ENCODE data around the gene TAF6. TPM values are rescaled to one million over a fixed set of nuclear protein-coding genes. Genes with fewer than 3 reads are reported as not detected.

Gene TAF6
- total and polyA plus RNA-seq, 9 donors = 14.1 to 41.0 (median 34.9) TPM

DNA sequence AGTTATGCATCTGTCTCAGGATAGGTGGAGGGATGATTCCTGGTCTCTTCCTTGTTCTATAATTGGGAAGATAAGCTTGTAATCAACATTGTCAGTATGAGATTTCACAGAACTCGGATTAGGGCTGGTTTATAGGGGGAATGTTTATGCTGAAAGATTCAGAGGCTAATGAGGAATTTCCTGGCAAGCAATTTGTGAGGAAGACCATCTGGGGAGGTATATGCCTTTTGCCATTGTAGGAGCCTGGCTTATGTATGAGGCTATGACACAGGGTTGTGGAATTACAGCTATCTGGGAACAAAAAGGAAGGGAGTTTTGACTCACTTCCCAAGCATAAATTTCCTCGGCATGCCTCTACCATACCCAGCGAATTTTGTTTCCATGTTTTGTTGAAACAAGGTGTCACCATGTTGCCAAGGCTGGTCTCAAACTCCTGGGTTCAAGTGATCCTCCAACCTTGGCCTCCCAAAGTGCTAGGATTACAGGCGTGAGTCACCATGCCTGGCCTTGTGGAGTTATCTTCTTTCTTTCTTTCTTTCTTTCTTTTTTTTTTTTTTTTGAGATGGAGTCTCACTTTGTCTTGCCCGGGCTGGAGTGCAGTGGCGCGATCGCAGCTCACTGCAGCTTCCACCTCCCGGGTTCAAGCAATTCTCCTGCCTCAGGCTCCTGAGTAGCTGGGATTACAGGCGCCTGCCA, 32.0 kb downstream of the TAF6 start:
- peaks cover 21% of the 10 kb centered on the region for H3K36me3 ChIP-seq (ENCODE audit: control insufficient read depth, insufficient read depth, low read length)
- WGBS (ENCODE audit: insufficient coverage) = 76% methylated on average over 3 of the region's 10 CpGs
- no peak overlapping the region for H3K27ac ChIP-seq (ENCODE audit: low read length)
- peaks cover 23% of the 10 kb centered on the region for H3K4me1 ChIP-seq (ENCODE audit: control insufficient read depth, insufficient read depth, low read length)
- no peak for DNase-seq
- peaks cover 10% of the 10 kb centered on the region for H3K27me3 ChIP-seq (ENCODE audit: control insufficient read depth, insufficient read depth, low read length)
- H3K9me3 ChIP-seq (replicated peaks; ENCODE audit: control insufficient read depth, low read depth, low read length) = no peaks in the 10 kb centered on the region
- no peak overlapping the region for H3K4me3 ChIP-seq (ENCODE audit: low read length)

DNA sequence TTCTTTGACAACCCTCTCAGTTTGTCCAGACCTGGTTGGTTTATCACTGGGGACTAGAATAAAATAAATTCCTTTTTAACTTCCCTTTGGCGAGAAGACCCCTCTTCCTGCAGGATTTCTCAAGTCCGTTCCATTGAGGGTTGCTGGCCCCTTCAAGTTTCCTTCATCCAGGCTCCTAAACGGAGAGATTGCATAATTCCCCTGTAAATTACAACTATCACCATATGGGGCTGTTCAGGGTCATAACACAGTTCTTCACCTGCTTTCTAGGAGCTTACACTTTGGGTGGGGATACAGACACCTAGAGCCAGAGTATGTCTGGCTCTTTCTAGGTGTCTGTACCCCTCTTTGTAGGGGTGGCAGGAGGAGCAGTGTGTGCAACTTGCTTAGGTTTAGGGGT, 33.6 kb downstream of the TAF6 start:
- H3K4me3 ChIP-seq (ENCODE audit: low read length) = no peak overlapping the region
- peaks cover 4% of the 10 kb centered on the region for H3K36me3 ChIP-seq (ENCODE audit: control insufficient read depth, insufficient read depth, low read length)
- H3K27ac ChIP-seq (ENCODE audit: low read length) = no peak overlapping the region
- peaks cover 10% of the 10 kb centered on the region for H3K27me3 ChIP-seq (ENCODE audit: control insufficient read depth, insufficient read depth, low read length)
- no peak for DNase-seq
- 53% methylated on average over 2 of the region's 3 CpGs for WGBS (ENCODE audit: insufficient coverage)
- peaks cover 29% of the 10 kb centered on the region for H3K4me1 ChIP-seq (ENCODE audit: control insufficient read depth, insufficient read depth, low read length)
- no peaks in the 10 kb centered on the region for H3K9me3 ChIP-seq (replicated peaks; ENCODE audit: control insufficient read depth, low read depth, low read length)

DNA sequence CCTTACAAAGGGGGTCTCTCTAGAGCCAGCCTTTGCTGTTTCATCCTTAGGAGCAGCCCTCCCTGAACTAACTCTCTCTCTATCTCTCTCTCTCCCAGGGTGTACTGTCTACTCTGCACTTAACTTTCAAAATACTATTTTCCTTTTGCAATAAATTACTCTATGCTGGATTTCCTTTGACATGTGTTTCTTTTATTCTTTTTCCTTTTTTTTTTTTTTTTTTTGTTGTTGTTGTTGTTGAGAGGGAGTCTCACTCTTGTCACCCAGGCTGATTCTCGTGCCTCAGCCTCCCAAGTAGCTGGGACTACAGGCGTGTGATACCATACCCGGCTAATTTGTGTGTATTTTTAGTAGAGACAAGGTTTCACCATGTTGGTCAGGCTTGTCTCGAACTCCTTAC, 36.2 kb downstream of the TAF6 start:
- Histone ChIP-seq H3K9me3 (replicated peaks; ENCODE audit: control insufficient read depth, low read depth, low read length) (no peaks in the 10 kb centered on the region), H3K27ac (ENCODE audit: low read length) (peak overlapping the region; percentile 78), H3K4me3 (ENCODE audit: low read length) (no peak overlapping the region), H3K4me1 (ENCODE audit: control insufficient read depth, insufficient read depth, low read length) (peaks cover 27% of the 10 kb centered on the region), H3K27me3 (ENCODE audit: control insufficient read depth, insufficient read depth, low read length) (peaks cover 10% of the 10 kb centered on the region), H3K36me3 (ENCODE audit: control insufficient read depth, insufficient read depth, low read length) (peaks cover 16% of the 10 kb centered on the region)
- WGBS (ENCODE audit: insufficient coverage) = no CpG with 5 or more reads among the region's 4 CpGs
- no peak for DNase-seq

DNA sequence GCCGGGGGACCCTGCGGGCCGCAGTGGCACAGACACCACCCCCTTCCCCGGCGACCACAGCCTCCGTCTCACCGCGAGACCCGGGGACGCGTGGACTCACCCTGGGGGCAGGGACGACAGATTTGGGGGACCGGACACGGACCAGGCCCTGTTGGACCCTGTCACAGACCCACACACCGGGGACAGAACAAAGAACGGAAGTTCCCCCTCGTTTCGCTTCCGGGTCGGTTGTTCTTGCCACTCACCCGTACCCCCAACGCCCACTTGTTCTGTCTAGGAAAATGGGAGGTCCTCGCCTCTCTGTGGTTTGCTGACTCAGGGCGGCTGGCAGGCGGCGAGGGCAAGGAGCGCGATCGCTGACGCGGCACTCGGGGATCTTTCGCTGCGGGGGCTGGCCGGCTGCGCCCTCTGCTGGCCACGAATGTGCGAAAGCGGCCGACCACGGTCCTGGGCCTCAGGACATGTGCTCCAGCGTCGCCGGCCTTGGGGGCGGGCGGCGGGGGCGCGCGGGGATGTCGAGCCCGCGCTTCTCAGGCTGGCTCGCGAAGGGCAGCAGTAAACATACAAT, 37.5 kb downstream of the TAF6 start, which contains the start of gene ZNF3:
Gene ZNF3 (minus strand): TSS at position 189 of the 568 bp plus-strand sequence. CDS start 4,366 bp downstream, outside the sequence.
- Histone ChIP-seq H3K27me3 (ENCODE audit: control insufficient read depth, insufficient read depth, low read length) (peaks cover 10% of the 10 kb centered on the region), H3K9me3 (replicated peaks; ENCODE audit: control insufficient read depth, low read depth, low read length) (peaks cover 3% of the 10 kb centered on the region), H3K4me1 (ENCODE audit: control insufficient read depth, insufficient read depth, low read length) (peaks cover 26% of the 10 kb centered on the region), H3K27ac (ENCODE audit: low read length) (peak within 1 kb of the TSS; percentile 88), H3K36me3 (ENCODE audit: control insufficient read depth, insufficient read depth, low read length) (peaks cover 27% of the 10 kb centered on the region), H3K4me3 (ENCODE audit: low read length) (peak within 1 kb of the TSS; percentile 94)
- DNase-seq = peak; percentile 100
- under 1% methylated on average over 47 of the region's 55 CpGs for WGBS (ENCODE audit: insufficient coverage)

DNA sequence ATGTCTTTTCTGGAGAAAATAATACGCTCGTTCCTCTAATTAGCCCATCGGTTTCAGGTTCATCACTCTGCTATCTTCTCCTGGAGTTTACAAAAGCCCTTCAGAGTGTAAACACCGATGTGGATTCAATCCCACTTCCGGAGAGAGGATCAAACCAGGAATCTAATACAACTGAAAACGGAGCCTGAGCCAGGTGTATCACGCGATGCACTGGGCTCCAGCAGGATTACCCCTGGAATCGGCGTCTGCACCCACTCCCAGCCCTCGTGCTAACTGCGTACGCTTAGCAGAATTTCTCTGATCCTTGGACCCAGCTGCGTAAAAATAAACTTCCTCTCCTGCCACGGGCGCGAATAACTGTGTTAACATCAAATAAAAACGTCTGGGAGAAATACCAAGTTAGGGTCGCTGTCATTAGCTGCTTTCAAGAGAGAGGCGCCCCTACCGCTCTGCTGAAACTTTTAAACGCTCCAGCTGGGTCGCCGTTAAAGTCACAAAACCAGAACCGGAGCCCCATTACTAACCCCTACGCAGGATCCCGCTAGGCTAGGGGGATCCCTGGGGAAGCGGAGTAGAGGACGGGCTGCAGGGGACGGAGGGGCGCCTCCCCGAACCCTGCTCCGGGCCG, 38.1 kb downstream of the TAF6 start:
- Histone ChIP-seq H3K27ac (ENCODE audit: low read length) (peak overlapping the region; percentile 88), H3K4me1 (ENCODE audit: control insufficient read depth, insufficient read depth, low read length) (peaks cover 26% of the 10 kb centered on the region), H3K9me3 (replicated peaks; ENCODE audit: control insufficient read depth, low read depth, low read length) (peaks cover 3% of the 10 kb centered on the region), H3K4me3 (ENCODE audit: low read length) (peak overlapping the region; percentile 94), H3K36me3 (ENCODE audit: control insufficient read depth, insufficient read depth, low read length) (peaks cover 33% of the 10 kb centered on the region), H3K27me3 (ENCODE audit: control insufficient read depth, insufficient read depth, low read length) (peaks cover 10% of the 10 kb centered on the region)
- no peak for DNase-seq
- under 1% methylated on average over 23 of the region's 34 CpGs for WGBS (ENCODE audit: insufficient coverage)

DNA sequence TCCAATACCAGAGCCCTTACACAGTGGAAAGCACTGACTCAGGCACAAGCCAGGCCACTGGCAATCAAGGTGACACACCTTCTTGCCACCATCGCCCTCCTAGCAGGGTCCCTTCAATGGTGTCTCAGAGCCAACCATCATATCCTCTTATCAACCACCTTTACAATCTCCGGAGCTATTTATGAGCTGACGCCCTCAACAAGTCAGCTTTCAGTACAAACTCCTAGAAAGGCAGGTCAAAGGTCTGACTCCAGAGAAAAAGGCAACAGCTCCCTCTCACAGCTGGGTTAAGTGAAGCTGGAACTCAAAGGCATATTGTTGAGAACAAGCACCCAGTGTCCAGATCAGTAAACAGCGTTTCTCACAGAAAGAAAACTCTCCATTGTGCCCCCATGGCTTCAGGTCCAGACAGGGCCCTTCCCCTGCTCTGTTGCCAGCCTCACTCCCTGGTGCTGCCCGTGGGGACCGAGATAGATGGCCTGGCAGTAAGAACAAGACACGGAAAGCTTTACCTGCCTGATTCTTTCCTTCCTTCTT, 40.1 kb downstream of the TAF6 start:
- Histone ChIP-seq H3K27me3 (ENCODE audit: control insufficient read depth, insufficient read depth, low read length) (peaks cover 8% of the 10 kb centered on the region), H3K4me1 (ENCODE audit: control insufficient read depth, insufficient read depth, low read length) (peaks cover 26% of the 10 kb centered on the region), H3K27ac (ENCODE audit: low read length) (no peak overlapping the region), H3K9me3 (replicated peaks; ENCODE audit: control insufficient read depth, low read depth, low read length) (peaks cover 6% of the 10 kb centered on the region), H3K36me3 (ENCODE audit: control insufficient read depth, insufficient read depth, low read length) (peaks cover 52% of the 10 kb centered on the region), H3K4me3 (ENCODE audit: low read length) (no peak overlapping the region)
- DNase-seq = no peak
- WGBS (ENCODE audit: insufficient coverage) = 81% methylated on average over 6 of the region's 7 CpGs

DNA sequence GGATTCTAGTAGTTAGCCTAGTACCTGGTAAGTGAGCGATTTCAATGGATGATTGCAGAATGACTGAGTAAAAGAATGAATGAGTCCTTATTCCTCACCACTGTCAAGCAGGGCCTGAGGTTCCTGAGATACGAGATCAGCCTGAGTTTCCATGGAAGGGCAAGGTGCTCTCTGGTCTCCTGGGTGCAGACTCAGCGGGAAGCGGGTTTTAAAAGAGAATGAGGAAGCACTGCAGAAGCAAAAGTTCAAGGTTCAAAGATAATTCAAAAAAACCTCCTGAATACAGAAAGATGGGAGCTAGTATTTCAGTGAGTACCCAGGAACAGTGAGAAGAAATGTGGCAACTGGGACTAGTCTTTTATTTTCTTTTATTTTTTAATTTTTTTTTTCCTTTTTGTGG, 42.0 kb downstream of the TAF6 start:
- H3K27ac ChIP-seq (ENCODE audit: low read length) = no peak overlapping the region
- no peaks in the 10 kb centered on the region for H3K27me3 ChIP-seq (ENCODE audit: control insufficient read depth, insufficient read depth, low read length)
- peaks cover 71% of the 10 kb centered on the region for H3K36me3 ChIP-seq (ENCODE audit: control insufficient read depth, insufficient read depth, low read length)
- no CpG with 5 or more reads among the region's 4 CpGs for WGBS (ENCODE audit: insufficient coverage)
- peaks cover 19% of the 10 kb centered on the region for H3K4me1 ChIP-seq (ENCODE audit: control insufficient read depth, insufficient read depth, low read length)
- H3K4me3 ChIP-seq (ENCODE audit: low read length) = no peak overlapping the region
- no peak for DNase-seq
- H3K9me3 ChIP-seq (replicated peaks; ENCODE audit: control insufficient read depth, low read depth, low read length) = peaks cover 22% of the 10 kb centered on the region

DNA sequence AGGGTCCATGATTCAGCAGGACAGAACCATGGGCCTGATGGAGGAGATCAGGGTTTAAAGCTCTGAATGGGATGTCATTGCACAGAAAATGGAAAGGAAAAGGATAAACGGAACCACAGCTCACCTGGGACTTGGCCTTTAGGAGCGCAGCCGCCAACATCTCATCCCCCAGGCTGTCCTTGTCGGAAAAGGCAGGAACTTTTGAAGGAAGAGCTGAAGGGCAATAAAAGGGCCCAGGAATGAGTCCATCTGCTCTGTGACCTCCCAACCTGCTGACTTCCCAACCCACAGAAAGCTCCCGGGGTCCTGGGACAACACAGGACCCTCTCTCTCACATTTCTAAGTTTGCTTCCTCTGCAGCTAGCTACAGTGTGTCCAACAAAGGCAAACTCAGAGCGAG, 43.7 kb downstream of the TAF6 start:
- H3K4me3 ChIP-seq (ENCODE audit: low read length) = no peak overlapping the region
- no peak overlapping the region for H3K27ac ChIP-seq (ENCODE audit: low read length)
- no peak for DNase-seq
- peaks cover 39% of the 10 kb centered on the region for H3K9me3 ChIP-seq (replicated peaks; ENCODE audit: control insufficient read depth, low read depth, low read length)
- H3K27me3 ChIP-seq (ENCODE audit: control insufficient read depth, insufficient read depth, low read length) = no peaks in the 10 kb centered on the region
- 89% methylated on average over 3 of the region's 6 CpGs for WGBS (ENCODE audit: insufficient coverage)
- H3K4me1 ChIP-seq (ENCODE audit: control insufficient read depth, insufficient read depth, low read length) = peaks cover 12% of the 10 kb centered on the region
- H3K36me3 ChIP-seq (ENCODE audit: control insufficient read depth, insufficient read depth, low read length) = peaks cover 89% of the 10 kb centered on the region

DNA sequence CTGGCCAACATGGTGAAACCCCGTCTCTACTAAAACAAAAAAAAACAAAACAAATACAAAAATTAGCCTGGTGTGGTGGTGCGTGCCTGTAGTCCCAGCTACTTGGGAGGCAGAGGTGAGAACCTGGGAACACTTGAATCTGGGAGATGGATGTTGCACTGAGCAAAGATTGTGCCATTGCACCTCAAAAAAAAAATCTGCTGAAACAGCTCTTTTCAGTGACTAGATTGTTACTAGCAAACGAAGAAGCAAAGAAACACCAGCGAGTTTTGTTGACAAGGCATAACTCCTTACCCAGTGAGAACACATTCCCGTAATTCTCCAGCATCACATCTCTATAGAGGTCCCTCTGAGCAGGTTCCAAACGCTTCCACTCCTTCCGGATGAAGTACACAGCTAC, 44.3 kb downstream of the TAF6 start:
- WGBS (ENCODE audit: insufficient coverage) = 93% methylated on average over 3 of the region's 7 CpGs

DNA sequence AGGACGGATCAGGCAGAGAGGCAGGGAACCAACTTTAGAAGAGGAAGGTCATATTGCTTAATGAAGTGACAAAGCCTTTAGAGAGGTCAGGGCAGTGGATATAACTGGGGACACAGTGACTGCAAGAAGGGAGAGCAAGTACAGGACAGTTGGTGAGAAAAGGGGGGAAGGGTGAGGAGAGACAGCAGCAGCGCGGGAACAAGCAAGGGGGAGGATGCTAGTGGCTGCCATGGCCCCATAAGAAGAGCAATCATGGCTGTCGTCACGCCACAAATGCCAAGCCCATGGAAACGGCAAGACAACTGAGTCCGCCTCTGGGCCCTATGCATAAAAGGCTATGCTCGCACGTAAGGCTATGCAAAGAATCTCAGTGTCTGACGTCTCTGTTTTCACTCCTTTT, 46.7 kb downstream of the TAF6 start:
- no peak overlapping the region for H3K27ac ChIP-seq (ENCODE audit: low read length)
- WGBS (ENCODE audit: insufficient coverage) = 97% methylated on average over 10 of the region's 10 CpGs
- no peaks in the 10 kb centered on the region for H3K27me3 ChIP-seq (ENCODE audit: control insufficient read depth, insufficient read depth, low read length)
- DNase-seq = no peak
- no peaks in the 10 kb centered on the region for H3K4me1 ChIP-seq (ENCODE audit: control insufficient read depth, insufficient read depth, low read length)
- no peak overlapping the region for H3K4me3 ChIP-seq (ENCODE audit: low read length)
- H3K9me3 ChIP-seq (replicated peaks; ENCODE audit: control insufficient read depth, low read depth, low read length) = peaks cover 53% of the 10 kb centered on the region
- H3K36me3 ChIP-seq (ENCODE audit: control insufficient read depth, insufficient read depth, low read length) = peaks cover 84% of the 10 kb centered on the region

More for the DNA sequence above, 44.3 kb downstream of the TAF6 start:
- Histone ChIP-seq H3K27ac (ENCODE audit: low read length) (no peak overlapping the region), H3K9me3 (replicated peaks; ENCODE audit: control insufficient read depth, low read depth, low read length) (peaks cover 45% of the 10 kb centered on the region), H3K27me3 (ENCODE audit: control insufficient read depth, insufficient read depth, low read length) (no peaks in the 10 kb centered on the region), H3K36me3 (ENCODE audit: control insufficient read depth, insufficient read depth, low read length) (peaks cover 94% of the 10 kb centered on the region), H3K4me1 (ENCODE audit: control insufficient read depth, insufficient read depth, low read length) (peaks cover 6% of the 10 kb centered on the region), H3K4me3 (ENCODE audit: low read length) (no peak overlapping the region)
- no peak for DNase-seq

Data from muscle of leg (tissue), 11 donors.